Measurements from ENCODE around the gene RITA1.
A peak's percentile ranks its signal among the peaks of the same experiment; 100 is the strongest.
"Not testable (repeated sequence)": the region's sequence is repeated elsewhere in the genome, so short reads cannot be mapped to it uniquely, and the experiment has no call there.

The RITA1 gene

DNA sequence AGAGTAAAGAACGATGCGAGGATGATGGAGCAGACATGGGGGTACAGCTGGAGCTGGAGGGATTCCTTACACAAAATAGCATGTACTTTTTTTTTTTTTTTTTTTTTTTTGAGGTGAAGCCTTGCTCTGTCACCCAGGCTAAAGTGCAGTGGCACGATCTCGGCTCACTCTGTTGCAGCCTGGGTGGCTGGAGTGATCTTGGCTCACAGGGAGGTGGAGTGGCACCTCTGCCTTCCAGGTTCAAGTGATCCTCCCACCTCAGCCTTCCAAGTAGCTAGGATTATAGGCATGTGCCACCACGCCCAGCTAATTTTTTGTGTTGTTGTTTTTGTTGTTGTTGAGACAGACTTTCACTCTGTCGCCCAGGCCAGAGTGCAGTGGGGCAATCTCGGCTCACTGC, 44.8 kb upstream of the RITA1 start:
- TF ChIP-seq POLR2A (IDR thresholded peaks at IDR 0.05; ENCODE audit: extremely low read depth, insufficient read length) (no peak), MYC (IDR thresholded peaks at IDR 0.05; ENCODE audit: low read depth, low read length) (no peak)
- TF ChIP-seq, protein P1, sequence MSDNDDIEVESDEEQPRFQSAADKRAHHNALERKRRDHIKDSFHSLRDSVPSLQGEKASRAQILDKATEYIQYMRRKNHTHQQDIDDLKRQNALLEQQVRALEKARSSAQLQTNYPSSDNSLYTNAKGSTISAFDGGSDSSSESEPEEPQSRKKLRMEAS (IDR thresholded peaks at IDR 0.05; ENCODE audit: low read depth, low read length) = no peak
- TF ChIP-seq, protein P2, sequence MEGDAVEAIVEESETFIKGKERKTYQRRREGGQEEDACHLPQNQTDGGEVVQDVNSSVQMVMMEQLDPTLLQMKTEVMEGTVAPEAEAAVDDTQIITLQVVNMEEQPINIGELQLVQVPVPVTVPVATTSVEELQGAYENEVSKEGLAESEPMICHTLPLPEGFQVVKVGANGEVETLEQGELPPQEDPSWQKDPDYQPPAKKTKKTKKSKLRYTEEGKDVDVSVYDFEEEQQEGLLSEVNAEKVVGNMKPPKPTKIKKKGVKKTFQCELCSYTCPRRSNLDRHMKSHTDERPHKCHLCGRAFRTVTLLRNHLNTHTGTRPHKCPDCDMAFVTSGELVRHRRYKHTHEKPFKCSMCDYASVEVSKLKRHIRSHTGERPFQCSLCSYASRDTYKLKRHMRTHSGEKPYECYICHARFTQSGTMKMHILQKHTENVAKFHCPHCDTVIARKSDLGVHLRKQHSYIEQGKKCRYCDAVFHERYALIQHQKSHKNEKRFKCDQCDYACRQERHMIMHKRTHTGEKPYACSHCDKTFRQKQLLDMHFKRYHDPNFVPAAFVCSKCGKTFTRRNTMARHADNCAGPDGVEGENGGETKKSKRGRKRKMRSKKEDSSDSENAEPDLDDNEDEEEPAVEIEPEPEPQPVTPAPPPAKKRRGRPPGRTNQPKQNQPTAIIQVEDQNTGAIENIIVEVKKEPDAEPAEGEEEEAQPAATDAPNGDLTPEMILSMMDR (IDR thresholded peaks at IDR 0.05; ENCODE audit: low read depth, low read length) = no peak
- H3K4me3 ChIP-seq (ENCODE audit: low read depth, low read length) = no peak overlapping the region
- no peak for DNase-seq (ENCODE audit: low read depth)

- not testable (repeated sequence) for H3K4me3 ChIP-seq (ENCODE audit: low read depth, low read length); DNase-seq (ENCODE audit: low read depth)
These were observed 43.8 kb upstream of the RITA1 start for GRCh38 chr12:113141716-113142115.

- TF ChIP-seq, protein P1 (IDR thresholded peaks at IDR 0.05; ENCODE audit: low read depth, low read length) = no peak
- TF ChIP-seq, protein P2 (IDR thresholded peaks at IDR 0.05; ENCODE audit: low read depth, low read length) = no peak
- TF ChIP-seq MYC (IDR thresholded peaks at IDR 0.05; ENCODE audit: low read depth, low read length) (no peak), POLR2A (IDR thresholded peaks at IDR 0.05; ENCODE audit: extremely low read depth, insufficient read length) (no peak)
- DNase-seq (ENCODE audit: low read depth) = peak; percentile 66
- no peak overlapping the region for H3K4me3 ChIP-seq (ENCODE audit: low read depth, low read length)
These were observed 43.2 kb upstream of the RITA1 start for GRCh38 chr12:113142173-113142885.

DNA sequence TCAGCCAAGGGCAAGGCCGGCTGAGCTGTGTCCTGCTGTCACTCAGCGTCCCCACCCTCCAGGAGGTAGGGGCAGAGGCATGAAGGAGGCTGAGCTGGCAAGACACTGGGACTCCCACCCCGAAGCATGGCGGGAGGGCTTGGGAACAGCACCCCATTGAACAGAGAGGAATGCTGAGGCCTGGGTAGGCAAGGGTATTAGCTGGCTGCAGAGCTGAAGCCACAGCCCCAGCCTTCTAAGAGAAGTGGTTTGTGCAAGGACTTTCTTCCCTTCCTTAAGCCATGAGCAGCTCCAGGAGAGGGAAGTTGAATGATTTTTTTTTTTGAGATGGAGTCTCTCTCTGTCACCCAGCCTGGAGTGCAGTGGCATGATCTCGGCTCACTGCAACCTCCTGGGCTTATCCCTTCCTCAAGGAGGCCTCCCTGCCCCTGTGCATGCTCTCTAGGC, 42.6 kb upstream of the RITA1 start:
- H3K4me3 ChIP-seq (ENCODE audit: low read depth, low read length) = no peak overlapping the region
- TF ChIP-seq, protein P1 (IDR thresholded peaks at IDR 0.05; ENCODE audit: low read depth, low read length) = no peak
- TF ChIP-seq MYC (IDR thresholded peaks at IDR 0.05; ENCODE audit: low read depth, low read length) (no peak), POLR2A (IDR thresholded peaks at IDR 0.05; ENCODE audit: extremely low read depth, insufficient read length) (no peak)
- TF ChIP-seq, protein P2 (IDR thresholded peaks at IDR 0.05; ENCODE audit: low read depth, low read length) = no peak
- no peak for DNase-seq (ENCODE audit: low read depth)

GRCh38 chr12:113143959-113144358, 41.6 kb upstream of the RITA1 start:
- no peak for DNase-seq (ENCODE audit: low read depth)
- TF ChIP-seq, protein P2 (IDR thresholded peaks at IDR 0.05; ENCODE audit: low read depth, low read length) = no peak
- TF ChIP-seq POLR2A (IDR thresholded peaks at IDR 0.05; ENCODE audit: extremely low read depth, insufficient read length) (no peak), MYC (IDR thresholded peaks at IDR 0.05; ENCODE audit: low read depth, low read length) (no peak)
- TF ChIP-seq, protein P1 (IDR thresholded peaks at IDR 0.05; ENCODE audit: low read depth, low read length) = no peak
- H3K4me3 ChIP-seq (ENCODE audit: low read depth, low read length) = no peak overlapping the region

GRCh38 chr12:113144806-113145205, 40.7 kb upstream of the RITA1 start:
- no peak for DNase-seq (ENCODE audit: low read depth)
- TF ChIP-seq, protein P2 (IDR thresholded peaks at IDR 0.05; ENCODE audit: low read depth, low read length) = no peak
- TF ChIP-seq POLR2A (IDR thresholded peaks at IDR 0.05; ENCODE audit: extremely low read depth, insufficient read length) (no peak), MYC (IDR thresholded peaks at IDR 0.05; ENCODE audit: low read depth, low read length) (no peak)
- TF ChIP-seq, protein P1 (IDR thresholded peaks at IDR 0.05; ENCODE audit: low read depth, low read length) = no peak

More at GRCh38 chr12:113144806-113145205, 40.7 kb upstream of the RITA1 start:
- H3K4me3 ChIP-seq (ENCODE audit: low read depth, low read length) = no peak overlapping the region

All from NB4 (cell line).